ENCODE data around the gene QRSL1.

DNA sequence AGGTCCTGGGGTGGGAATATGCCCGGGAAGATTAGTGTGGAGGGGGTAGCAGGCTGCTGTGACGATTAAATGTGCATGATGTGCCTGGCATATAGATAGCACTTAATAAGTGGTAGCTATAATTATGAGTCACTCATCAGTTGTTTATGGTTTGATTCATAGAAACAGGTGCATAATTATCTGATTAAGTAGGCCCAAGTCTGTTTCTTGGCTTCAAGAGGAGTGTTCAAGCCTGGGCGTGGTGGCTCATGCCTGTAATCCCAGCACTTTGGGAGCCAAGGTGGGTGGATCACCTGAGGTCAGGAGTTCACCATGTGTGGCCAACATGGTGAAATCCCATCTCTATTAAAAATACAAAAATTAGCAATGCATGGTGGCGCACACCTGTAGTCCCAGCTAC lies 74.9 kb downstream of the QRSL1 start:
- TF ChIP-seq, protein P1, sequence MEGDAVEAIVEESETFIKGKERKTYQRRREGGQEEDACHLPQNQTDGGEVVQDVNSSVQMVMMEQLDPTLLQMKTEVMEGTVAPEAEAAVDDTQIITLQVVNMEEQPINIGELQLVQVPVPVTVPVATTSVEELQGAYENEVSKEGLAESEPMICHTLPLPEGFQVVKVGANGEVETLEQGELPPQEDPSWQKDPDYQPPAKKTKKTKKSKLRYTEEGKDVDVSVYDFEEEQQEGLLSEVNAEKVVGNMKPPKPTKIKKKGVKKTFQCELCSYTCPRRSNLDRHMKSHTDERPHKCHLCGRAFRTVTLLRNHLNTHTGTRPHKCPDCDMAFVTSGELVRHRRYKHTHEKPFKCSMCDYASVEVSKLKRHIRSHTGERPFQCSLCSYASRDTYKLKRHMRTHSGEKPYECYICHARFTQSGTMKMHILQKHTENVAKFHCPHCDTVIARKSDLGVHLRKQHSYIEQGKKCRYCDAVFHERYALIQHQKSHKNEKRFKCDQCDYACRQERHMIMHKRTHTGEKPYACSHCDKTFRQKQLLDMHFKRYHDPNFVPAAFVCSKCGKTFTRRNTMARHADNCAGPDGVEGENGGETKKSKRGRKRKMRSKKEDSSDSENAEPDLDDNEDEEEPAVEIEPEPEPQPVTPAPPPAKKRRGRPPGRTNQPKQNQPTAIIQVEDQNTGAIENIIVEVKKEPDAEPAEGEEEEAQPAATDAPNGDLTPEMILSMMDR (IDR thresholded peaks at IDR 0.05; ENCODE audit: low read depth, low read length, poor library complexity, severe bottlenecking), result no peak
- TF ChIP-seq EZH2phosphoT487 (IDR thresholded peaks at IDR 0.05; ENCODE audit: borderline replicate concordance, low read length), result no peak

Data from DOHH2 (cell line).